AG04449 (cell line): ENCODE measurements around the gene UBLCP1.
"Not testable (repeated sequence)": the region's sequence is repeated elsewhere in the genome, so short reads cannot be mapped to it uniquely, and the experiment has no call there.

ENCODE experiments used
- CTCF ChIA-PET: fragments of 350-600 bp; formaldehyde crosslinking; extraction: SDS; loops from one replicate; lab custom pipeline; 2021; ENCODE audit warnings: antibody characterized with exemption; lab: Yijun Ruan, JAX
- POLR2A ChIA-PET: fragments of 400-600, 350-600 bp; formaldehyde crosslinking; extraction: SDS; loops from one replicate; lab custom pipeline; 2020; ENCODE audit warnings: antibody characterized with exemption, inconsistent platforms; lab: Yijun Ruan, JAX
- DNase-seq: peaks from one replicate; pipeline ENCODE4 v3.0.0-alpha.2; 2010; ENCODE audit warnings: low read depth, low spot score
- H3K4me3 ChIP-seq: 2 replicates; pipeline ENCODE4 v1.5.1; 2011; ENCODE audit warnings: low read depth, mild to moderate bottlenecking, control low read depth, low read length
- TF ChIP-seq, protein P1 (sequence below): IDR thresholded peaks from one replicate; pipeline ENCODE4 v1.5.1; 2011; ENCODE audit warnings: mild to moderate bottlenecking, moderate library complexity, low read length, control low read depth, inconsistent platforms; ENCODE audit not compliant: insufficient read depth; ENCODE audit errors: missing control alignments

Gene UBLCP1

GRCh38 chr5:159230657-159231056 is 32.4 kb upstream of the UBLCP1 start:
- ChIA-PET CTCF (interaction anchor here (1.1 kb wide), 1 partner anchor 75 kb away, joined by 4 read pairs; no protein-coding TSS in a partner anchor), POLR2A (interaction anchor here (0.5 kb wide), 1 partner anchor 25 kb away, joined by 3 read pairs; no protein-coding TSS in a partner anchor)
- H3K4me3 ChIP-seq: no peak overlapping the region
- TF ChIP-seq, protein P1, sequence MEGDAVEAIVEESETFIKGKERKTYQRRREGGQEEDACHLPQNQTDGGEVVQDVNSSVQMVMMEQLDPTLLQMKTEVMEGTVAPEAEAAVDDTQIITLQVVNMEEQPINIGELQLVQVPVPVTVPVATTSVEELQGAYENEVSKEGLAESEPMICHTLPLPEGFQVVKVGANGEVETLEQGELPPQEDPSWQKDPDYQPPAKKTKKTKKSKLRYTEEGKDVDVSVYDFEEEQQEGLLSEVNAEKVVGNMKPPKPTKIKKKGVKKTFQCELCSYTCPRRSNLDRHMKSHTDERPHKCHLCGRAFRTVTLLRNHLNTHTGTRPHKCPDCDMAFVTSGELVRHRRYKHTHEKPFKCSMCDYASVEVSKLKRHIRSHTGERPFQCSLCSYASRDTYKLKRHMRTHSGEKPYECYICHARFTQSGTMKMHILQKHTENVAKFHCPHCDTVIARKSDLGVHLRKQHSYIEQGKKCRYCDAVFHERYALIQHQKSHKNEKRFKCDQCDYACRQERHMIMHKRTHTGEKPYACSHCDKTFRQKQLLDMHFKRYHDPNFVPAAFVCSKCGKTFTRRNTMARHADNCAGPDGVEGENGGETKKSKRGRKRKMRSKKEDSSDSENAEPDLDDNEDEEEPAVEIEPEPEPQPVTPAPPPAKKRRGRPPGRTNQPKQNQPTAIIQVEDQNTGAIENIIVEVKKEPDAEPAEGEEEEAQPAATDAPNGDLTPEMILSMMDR: no peak
- DNase-seq: no peak

GRCh38 chr5:159231167-159231566 is 31.9 kb upstream of the UBLCP1 start:
- DNase-seq: no peak
- ChIA-PET POLR2A (interaction anchor here (0.5 to 0.9 kb wide), 2 partner anchors 14 to 25 kb away, joined by 3 read pairs; no protein-coding TSS in a partner anchor), CTCF (interaction anchor here (1.1 kb wide), 1 partner anchor 76 kb away, joined by 4 read pairs; no protein-coding TSS in a partner anchor)
- TF ChIP-seq, protein P1: no peak
- H3K4me3 ChIP-seq: no peak overlapping the region

DNA sequence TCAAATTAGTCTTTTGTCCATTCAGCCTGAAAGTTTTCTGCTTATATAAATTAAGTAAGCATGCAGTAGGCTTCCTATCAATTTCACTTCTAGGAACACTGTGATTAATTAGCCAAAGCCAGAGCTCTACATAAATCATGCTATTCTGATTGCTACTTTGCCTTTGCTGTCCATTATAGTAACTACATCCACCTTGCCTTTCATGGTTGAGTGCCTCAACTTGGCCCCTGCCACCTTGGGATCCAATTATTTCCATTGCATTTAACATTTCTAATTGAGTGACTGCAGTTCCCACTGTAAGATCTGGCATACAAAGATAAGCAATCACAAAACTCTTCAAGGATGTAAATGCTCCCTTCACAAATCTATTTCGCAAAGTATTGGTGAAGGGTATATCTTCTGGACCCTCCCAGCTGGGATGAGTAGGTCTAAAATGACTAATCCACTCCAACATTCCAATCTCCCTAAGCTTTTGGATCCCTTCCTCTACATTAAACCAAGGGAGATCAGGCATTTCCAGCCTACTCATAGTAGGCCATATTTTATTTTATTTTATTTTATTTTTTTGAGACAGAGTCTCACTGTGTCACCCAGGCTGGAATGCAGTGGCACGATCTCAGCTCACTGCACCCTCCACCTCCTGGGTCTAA is 27.1 kb upstream of the UBLCP1 start:
- CTCF ChIA-PET, DNase-seq, POLR2A ChIA-PET, H3K4me3 ChIP-seq: not testable (repeated sequence)

DNA sequence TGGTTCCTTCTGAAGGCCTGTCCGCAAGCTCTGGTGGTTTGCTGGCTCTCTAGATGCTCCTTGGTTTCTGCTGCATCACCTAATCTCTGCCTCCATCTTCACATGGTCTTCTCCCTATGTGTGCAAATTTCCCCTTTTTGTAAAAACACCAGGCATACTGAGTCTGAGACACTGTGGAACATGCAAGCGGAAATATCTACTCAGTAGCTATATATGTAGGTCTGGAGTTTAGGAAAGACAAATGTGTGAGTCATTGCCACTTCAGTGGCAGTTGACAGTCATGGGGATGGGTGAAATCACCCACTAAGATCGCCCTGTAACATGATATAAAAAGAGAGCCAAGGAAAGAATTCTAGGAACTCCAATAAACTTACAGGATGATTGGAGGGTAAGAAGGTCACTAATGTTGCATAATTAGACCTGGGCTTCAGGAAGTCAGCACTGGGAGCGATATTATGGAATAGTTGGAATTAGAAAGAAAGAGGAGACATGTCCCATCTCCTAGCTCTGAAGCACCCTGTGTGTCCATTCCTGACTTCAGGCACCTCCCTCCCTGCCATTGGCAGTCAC is 22.7 kb upstream of the UBLCP1 start:
- ChIA-PET CTCF (interaction anchor here (0.6 to 1.1 kb wide), 2 partner anchors 84 to 553 kb away, joined by 3 to 5 read pairs; no protein-coding TSS in a partner anchor), POLR2A (no interaction called here)
- no peak overlapping the region for H3K4me3 ChIP-seq
- TF ChIP-seq, protein P1: no peak
- peak; percentile 16 for DNase-seq

DNA sequence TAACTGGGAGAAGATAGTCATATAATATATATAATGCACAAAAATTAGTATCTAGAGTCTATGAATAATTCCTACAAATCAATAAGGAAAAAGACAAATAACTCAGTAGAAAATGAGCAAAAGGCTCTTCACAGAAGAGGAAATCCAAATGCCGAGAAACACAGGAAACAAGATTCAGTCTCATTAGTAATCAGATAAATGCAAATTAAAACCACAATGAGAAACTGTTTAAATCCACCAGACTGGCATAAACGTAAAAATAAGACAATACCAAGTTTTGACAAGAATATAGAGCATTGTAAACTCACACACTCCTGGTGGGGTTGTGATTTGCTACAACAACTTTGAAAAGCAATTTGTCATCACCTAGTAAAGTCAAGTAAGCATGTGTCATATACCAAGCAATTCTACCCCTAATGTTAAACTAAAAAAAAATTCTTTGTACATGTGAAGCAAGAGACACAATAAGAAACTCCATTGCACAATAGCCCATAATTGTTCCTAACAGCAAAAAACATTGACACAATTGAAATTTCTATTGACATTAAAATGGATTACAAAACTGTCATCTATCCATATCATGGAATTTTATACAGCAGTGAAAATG is 21.0 kb upstream of the UBLCP1 start:
- ChIA-PET POLR2A (no interaction called here), CTCF (interaction anchor here (1.7 kb wide), 1 partner anchor 85 kb away, joined by 6 read pairs; no protein-coding TSS in a partner anchor)
- DNase-seq: no peak
- H3K4me3 ChIP-seq: no peak overlapping the region
- TF ChIP-seq, protein P1: no peak

DNA sequence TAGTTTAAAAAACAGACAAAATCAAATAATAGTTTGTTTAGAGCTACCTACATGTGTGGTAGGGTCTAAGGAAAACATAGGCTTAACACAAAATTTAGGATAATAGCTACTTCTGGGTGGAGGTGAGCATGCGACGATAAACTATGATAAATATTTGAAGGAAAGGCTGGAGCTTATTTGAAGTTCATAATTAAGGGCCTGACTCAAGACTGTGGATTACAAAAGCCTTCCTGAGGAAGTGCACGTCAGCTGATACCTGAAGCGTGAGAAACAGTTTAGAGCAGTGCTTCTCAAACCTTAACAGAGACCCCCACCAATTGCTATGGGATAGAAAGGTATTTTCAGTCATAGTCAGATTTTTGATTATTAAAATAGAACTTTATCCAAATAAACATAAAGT is 20.4 kb upstream of the UBLCP1 start:
- no peak for DNase-seq
- ChIA-PET CTCF (interaction anchor here (1.5 to 1.7 kb wide), 2 partner anchors 73 to 86 kb away, joined by 5 to 6 read pairs; no protein-coding TSS in a partner anchor), POLR2A (no interaction called here)
- TF ChIP-seq, protein P1: no peak
- H3K4me3 ChIP-seq: no peak overlapping the region
